ENCODE data around the gene RBP3. TPM values are rescaled to one million over a fixed set of nuclear protein-coding genes. Genes with fewer than 3 reads are reported as not detected.

The RBP3 gene
- total RNA-seq, 1 experiment from 2014 or later, result not detected

DNA sequence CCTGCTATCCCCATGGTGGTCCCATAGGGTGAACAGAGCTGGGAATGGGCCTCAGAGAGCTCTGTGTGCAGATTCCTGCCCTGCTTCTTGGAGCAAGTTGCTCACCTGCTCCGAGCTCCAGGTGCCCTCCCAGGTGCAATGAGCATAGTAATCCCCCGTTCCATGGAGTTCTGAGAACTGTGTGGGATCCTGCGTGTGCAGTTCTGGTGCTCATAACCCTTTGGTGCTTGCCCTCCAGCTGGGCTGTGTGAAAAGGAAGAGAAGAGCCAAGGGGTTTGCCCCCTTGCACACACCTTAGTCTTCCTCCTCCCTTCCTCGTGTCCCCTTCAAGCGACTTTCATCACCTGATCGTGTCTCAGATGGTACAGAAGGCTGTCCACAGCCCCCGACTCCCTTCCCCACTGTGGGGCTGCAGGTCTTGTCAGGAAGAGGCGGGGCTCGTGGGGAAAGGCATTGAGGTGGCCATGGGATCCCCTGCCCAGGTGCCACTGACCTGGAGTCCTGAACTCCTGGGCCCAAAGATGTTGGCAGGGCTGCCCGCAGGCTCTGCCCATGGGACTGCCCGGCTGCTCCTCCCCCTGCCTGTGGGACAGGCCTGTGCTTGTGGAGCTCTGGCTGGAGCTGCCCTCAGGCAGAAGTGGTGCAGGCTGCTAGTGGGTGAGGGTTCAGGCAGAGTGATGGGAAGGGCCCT is 57.8 kb downstream of the RBP3 start:
- no peaks in the 10 kb centered on the region for H3K27me3 ChIP-seq (replicated peaks; ENCODE audit: control insufficient read depth, insufficient read depth, low read length)
- Mint-ChIP-seq H3K4me3 (ENCODE audit: unreplicated experiment) (no peak overlapping the region), H3K9me3 (ENCODE audit: unreplicated experiment) (no peaks in the 10 kb centered on the region), H3K27me3 (ENCODE audit: insufficient read depth, unreplicated experiment) (no peaks in the 10 kb centered on the region), H3K36me3 (ENCODE audit: insufficient read depth, unreplicated experiment) (no peaks in the 10 kb centered on the region), H3K4me1 (ENCODE audit: low read depth, unreplicated experiment) (peaks cover 34% of the 10 kb centered on the region), H3K27ac (ENCODE audit: unreplicated experiment) (no peak overlapping the region)
- H3K9me3 ChIP-seq, result no peaks in the 10 kb centered on the region
- POLR2A ChIA-PET, result interaction anchor here (1.2 kb wide), 2 partner anchors 10 to 22 kb away, joined by 3 to 6 read pairs; partner anchors contain the start of gene ZNF488
- H3K4me1 ChIP-seq, result peaks cover 70% of the 10 kb centered on the region
- peak in 1 of 2 experiments; percentile 45 for DNase-seq
- TF ChIP-seq, protein P1, sequence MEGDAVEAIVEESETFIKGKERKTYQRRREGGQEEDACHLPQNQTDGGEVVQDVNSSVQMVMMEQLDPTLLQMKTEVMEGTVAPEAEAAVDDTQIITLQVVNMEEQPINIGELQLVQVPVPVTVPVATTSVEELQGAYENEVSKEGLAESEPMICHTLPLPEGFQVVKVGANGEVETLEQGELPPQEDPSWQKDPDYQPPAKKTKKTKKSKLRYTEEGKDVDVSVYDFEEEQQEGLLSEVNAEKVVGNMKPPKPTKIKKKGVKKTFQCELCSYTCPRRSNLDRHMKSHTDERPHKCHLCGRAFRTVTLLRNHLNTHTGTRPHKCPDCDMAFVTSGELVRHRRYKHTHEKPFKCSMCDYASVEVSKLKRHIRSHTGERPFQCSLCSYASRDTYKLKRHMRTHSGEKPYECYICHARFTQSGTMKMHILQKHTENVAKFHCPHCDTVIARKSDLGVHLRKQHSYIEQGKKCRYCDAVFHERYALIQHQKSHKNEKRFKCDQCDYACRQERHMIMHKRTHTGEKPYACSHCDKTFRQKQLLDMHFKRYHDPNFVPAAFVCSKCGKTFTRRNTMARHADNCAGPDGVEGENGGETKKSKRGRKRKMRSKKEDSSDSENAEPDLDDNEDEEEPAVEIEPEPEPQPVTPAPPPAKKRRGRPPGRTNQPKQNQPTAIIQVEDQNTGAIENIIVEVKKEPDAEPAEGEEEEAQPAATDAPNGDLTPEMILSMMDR (IDR thresholded peaks at IDR 0.05; ENCODE audit: insufficient read depth in 1 of 2, low read depth in 1 of 2, low read length in 1 of 2, severe bottlenecking in 1 of 2, unreplicated experiment in 1 of 2), result no peak
- H3K36me3 ChIP-seq (ENCODE audit: control insufficient read depth, insufficient read depth, low read length), result no peaks in the 10 kb centered on the region
- CTCF ChIA-PET, result interaction anchor here (0.8 to 1.0 kb wide), 2 partner anchors 22 to 36 kb away, joined by 3 to 4 read pairs; partner anchors contain the start of gene ZNF488
- TSS peak; percentile 42 for BruUV-seq (replicated peaks)
- intact Hi-C loops (cut with micrococcal nuclease; ENCODE audit: unreplicated experiment), result loop anchor here (2.0 kb wide), 1 partner anchor 33 kb away; no protein-coding TSS in a partner anchor
- no peak overlapping the region for H3K4me3 ChIP-seq (ENCODE audit: low read depth, low read length)

DNA sequence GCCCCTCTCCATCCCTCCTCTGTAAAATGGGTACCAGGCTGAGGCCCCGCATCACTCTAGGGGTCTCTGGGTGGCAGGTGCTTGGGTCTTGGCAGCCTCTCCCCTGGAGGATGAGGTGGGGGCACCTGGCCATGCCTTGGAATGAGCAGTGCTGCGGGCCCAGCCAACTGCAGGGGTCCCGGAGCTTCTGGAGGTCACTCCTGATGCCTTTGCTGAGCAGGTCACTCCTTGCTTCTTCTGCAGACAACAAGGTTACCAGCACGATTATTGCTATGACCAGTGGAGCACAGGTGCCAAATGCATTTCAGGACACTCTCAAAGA is 58.3 kb downstream of the RBP3 start:
- no TSS peak for BruUV-seq (replicated peaks)
- H3K4me1 ChIP-seq, result peaks cover 65% of the 10 kb centered on the region
- Mint-ChIP-seq H3K36me3 (ENCODE audit: insufficient read depth, unreplicated experiment) (no peaks in the 10 kb centered on the region), H3K4me1 (ENCODE audit: low read depth, unreplicated experiment) (peaks cover 34% of the 10 kb centered on the region), H3K9me3 (ENCODE audit: unreplicated experiment) (no peaks in the 10 kb centered on the region), H3K27ac (ENCODE audit: unreplicated experiment) (no peak overlapping the region), H3K4me3 (ENCODE audit: unreplicated experiment) (no peak overlapping the region), H3K27me3 (ENCODE audit: insufficient read depth, unreplicated experiment) (no peaks in the 10 kb centered on the region)
- POLR2A ChIA-PET, result interaction anchor here (1.2 kb wide), 2 partner anchors 10 to 22 kb away, joined by 3 to 6 read pairs; partner anchors contain the start of gene ZNF488
- intact Hi-C loops (cut with micrococcal nuclease; ENCODE audit: unreplicated experiment), result loop anchor here (2.0 kb wide), 1 partner anchor 32 kb away; no protein-coding TSS in a partner anchor
- H3K4me3 ChIP-seq (ENCODE audit: low read depth, low read length), result no peak overlapping the region
- H3K36me3 ChIP-seq (ENCODE audit: control insufficient read depth, insufficient read depth, low read length), result no peaks in the 10 kb centered on the region
- H3K27me3 ChIP-seq (replicated peaks; ENCODE audit: control insufficient read depth, insufficient read depth, low read length), result no peaks in the 10 kb centered on the region
- no peaks in the 10 kb centered on the region for H3K9me3 ChIP-seq
- TF ChIP-seq, protein P1 (IDR thresholded peaks at IDR 0.05; ENCODE audit: insufficient read depth in 1 of 2, low read depth in 1 of 2, low read length in 1 of 2, severe bottlenecking in 1 of 2, unreplicated experiment in 1 of 2), result no peak
- CTCF ChIA-PET, result interaction anchor here (0.6 to 1.0 kb wide), 4 partner anchors 11 to 53 kb away, joined by 3 to 4 read pairs (median 3); partner anchors contain the start of gene ZNF488
- DNase-seq, result no peak

DNA sequence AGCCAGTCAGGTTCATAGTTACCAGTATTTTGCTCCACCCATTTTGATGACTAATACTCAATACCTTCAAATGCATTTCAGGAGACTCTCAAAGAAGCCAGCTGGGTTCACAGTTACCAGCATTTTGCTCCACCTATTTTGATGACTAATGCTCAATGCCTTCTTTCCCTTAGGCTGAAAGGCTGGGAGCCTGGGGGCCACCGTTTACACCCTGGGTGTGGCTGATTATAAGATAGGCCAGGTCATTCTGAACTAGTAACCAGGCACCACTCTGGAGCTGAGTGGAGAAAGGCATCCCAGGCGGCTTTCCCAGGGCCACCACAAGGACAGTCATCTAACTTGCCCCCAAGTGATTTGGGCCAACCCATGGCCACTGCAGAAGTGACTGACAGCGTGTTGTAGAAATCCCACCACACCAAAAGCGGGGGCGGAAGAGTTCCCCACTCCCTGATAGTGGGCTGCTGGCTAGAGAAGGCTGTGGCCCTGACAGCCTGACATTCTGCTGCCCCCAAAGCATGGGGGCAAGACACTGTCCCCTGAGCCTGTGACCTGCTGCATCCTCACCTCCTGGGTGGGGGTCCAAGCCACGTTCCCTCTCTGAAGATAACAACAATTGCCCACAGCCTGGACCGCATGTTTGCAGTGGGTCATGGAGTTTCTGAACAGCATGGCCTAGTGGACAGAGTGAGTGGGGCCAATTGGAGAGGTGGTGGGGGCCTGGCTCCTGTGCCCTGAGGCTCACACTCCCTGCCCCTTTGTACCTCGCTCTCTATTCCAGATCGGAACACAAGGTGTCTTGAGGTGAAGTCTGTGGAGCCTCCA is 58.9 kb downstream of the RBP3 start:
- intact Hi-C loops (cut with micrococcal nuclease; ENCODE audit: unreplicated experiment), result loop anchor here (2.0 kb wide), 1 partner anchor 32 kb away; no protein-coding TSS in a partner anchor
- H3K9me3 ChIP-seq, result no peaks in the 10 kb centered on the region
- H3K27me3 Mint-ChIP-seq (ENCODE audit: insufficient read depth, unreplicated experiment), result no peaks in the 10 kb centered on the region
- DNase-seq, result peak; percentile 94 to 97
- H3K4me1 Mint-ChIP-seq (ENCODE audit: low read depth, unreplicated experiment), result peaks cover 30% of the 10 kb centered on the region
- no peak overlapping the region for H3K27ac Mint-ChIP-seq (ENCODE audit: unreplicated experiment)
- TF ChIP-seq, protein P1 (IDR thresholded peaks at IDR 0.05; ENCODE audit: insufficient read depth in 1 of 2, low read depth in 1 of 2, low read length in 1 of 2, severe bottlenecking in 1 of 2, unreplicated experiment in 1 of 2), result peak; percentile 0 to 11
- POLR2A ChIA-PET, result interaction anchor here (1.2 kb wide), 2 partner anchors 11 to 23 kb away, joined by 3 to 6 read pairs; partner anchors contain the start of gene ZNF488
- H3K27me3 ChIP-seq (replicated peaks; ENCODE audit: control insufficient read depth, insufficient read depth, low read length), result no peaks in the 10 kb centered on the region
- CTCF ChIA-PET, result interaction anchor here (0.6 to 1.0 kb wide), 4 partner anchors 11 to 53 kb away, joined by 3 to 4 read pairs (median 3); partner anchors contain the start of gene ZNF488
- no peaks in the 10 kb centered on the region for H3K36me3 ChIP-seq (ENCODE audit: control insufficient read depth, insufficient read depth, low read length)
- 0 out of 2 replicates have a peak overlapping the region, but pooled peaks have one; percentile 2 for H3K4me3 ChIP-seq (ENCODE audit: low read depth, low read length)
- H3K36me3 Mint-ChIP-seq (ENCODE audit: insufficient read depth, unreplicated experiment), result no peaks in the 10 kb centered on the region
- BruUV-seq (replicated peaks), result no TSS peak
- no peak overlapping the region for H3K4me3 Mint-ChIP-seq (ENCODE audit: unreplicated experiment)
- peaks cover 59% of the 10 kb centered on the region for H3K4me1 ChIP-seq
- H3K9me3 Mint-ChIP-seq (ENCODE audit: unreplicated experiment), result no peaks in the 10 kb centered on the region

Data from Caco-2 (cell line).